Panc1 (cell line): Measurements from ENCODE around the gene ZNF19. TPM values are rescaled to one million over a fixed set of nuclear protein-coding genes. Genes with fewer than 3 reads are reported as not detected.
"Not testable (repeated sequence)": the region's sequence is repeated elsewhere in the genome, so short reads cannot be mapped to it uniquely, and the experiment has no call there.

ENCODE experiments used
- ATAC-seq: fragments of 200-7000 bp; cut with Tn5 transposase; 2 replicates; pipeline ENCODE4 v1.9.1; 2020; ENCODE audit warnings: mild to moderate bottlenecking, moderate library complexity
- BruUV-seq: library from RNA; stranded (reverse); fragments of 400-500 nt; replicated peaks from 2 replicates; lab custom pipeline; 2021; lab: Mats Ljungman, UMichigan
- CTCF ChIA-PET: fragments of 300-600 bp; sonication (Branson Sonifier 250); formaldehyde crosslinking; loops from one replicate; lab custom pipeline; 2022; ENCODE audit warnings: antibody characterized with exemption; lab: Charles Lee
- POLR2A ChIA-PET: fragments of 300-600 bp; sonication (Branson Sonifier 250); formaldehyde crosslinking; loops from one replicate; lab custom pipeline; 2022; ENCODE audit warnings: antibody characterized with exemption; lab: Charles Lee
- DNase-seq: peaks from one replicate; pipeline ENCODE4 v3.0.0-alpha.2; 2010; ENCODE audit warnings: low read depth, low spot score
- H3K27ac ChIP-seq: 2 replicates; pipeline ENCODE4 v1.5.1; 2011; ENCODE audit warnings: mild to moderate bottlenecking, low read length, inconsistent platforms
- H3K27me3 ChIP-seq: fragments of 200-500 bp; sonication (Bioruptor generic); 2 replicates; pipeline ENCODE4 v1.6.0; 2014; ENCODE audit warnings: low read length, inconsistent platforms; ENCODE audit not compliant: control insufficient read depth, insufficient read depth
- H3K36me3 ChIP-seq: fragments of 200-500 bp; sonication (Bioruptor generic); 2 replicates; pipeline ENCODE4 v1.5.1; 2014; ENCODE audit warnings: inconsistent platforms, mild to moderate bottlenecking, low read length, moderate library complexity; ENCODE audit not compliant: control insufficient read depth, insufficient read depth
- H3K4me1 ChIP-seq: 2 replicates; pipeline ENCODE4 v1.5.1; 2011; ENCODE audit warnings: inconsistent platforms, mild to moderate bottlenecking, low read length, moderate library complexity; ENCODE audit not compliant: control insufficient read depth, insufficient read depth
- H3K4me3 ChIP-seq, 2 experiments: 2 replicates each; pipeline ENCODE4 v1.5.1; 2011 to 2012; ENCODE audit warnings: low read depth in 2 of 2, low read length in 2 of 2, mild to moderate bottlenecking in 2 of 2, inconsistent platforms in 1 of 2, moderate library complexity in 1 of 2
- H3K9me3 ChIP-seq: fragments of 200-500 bp; sonication (Bioruptor generic); 2 replicates; pipeline ENCODE4 v1.5.1; 2014; ENCODE audit warnings: low read depth, mild to moderate bottlenecking, inconsistent platforms, low read length, moderate library complexity; ENCODE audit not compliant: control insufficient read depth, insufficient read depth
- POLR2AphosphoS5 ChIP-seq: IDR thresholded peaks from 2 replicates; pipeline ENCODE4 v1.6.1; 2012; ENCODE audit warnings: mild to moderate bottlenecking, low read depth, low read length, moderate library complexity
- SIN3A ChIP-seq: IDR thresholded peaks from 2 replicates; pipeline ENCODE4 v1.6.1; 2012; ENCODE audit warnings: low read depth, mild to moderate bottlenecking, low read length, moderate library complexity, borderline replicate concordance; ENCODE audit not compliant: insufficient read depth
- TCF7L2 ChIP-seq: IDR thresholded peaks from 2 replicates; pipeline ENCODE4 v1.6.1; 2011; ENCODE audit warnings: mild to moderate bottlenecking, low read depth, low read length, inconsistent platforms
- in situ Hi-C: cut with HindIII; loops from 2 replicates; pipeline ENCODE4 v1.10.0; 2016; ENCODE audit warnings: low sequenced_read_pairs, low pct_unique_long_range_greater_than_20kb
- intact Hi-C: fragments of 100-400 bp; cut with micrococcal nuclease; formaldehyde crosslinking; loops from one replicate; pipeline ENCODE4 v1.10.0; 2022; ENCODE audit not compliant: unreplicated experiment
- total RNA-seq: library from RNA; stranded (reverse); gene quantifications from one replicate; pipeline ENCODE4 v1.2.1, GENCODE V29; 2021; ENCODE audit not compliant: unreplicated experiment
- TF ChIP-seq, protein P1 (sequence below), 2 experiments: IDR thresholded peaks; 2 replicates each; pipeline ENCODE4 v1.6.1; 2011 to 2012; ENCODE audit warnings: low read depth in 2 of 2, control low read depth in 1 of 2, low read length in 1 of 2, mild to moderate bottlenecking in 1 of 2, moderate library complexity in 1 of 2; ENCODE audit not compliant: insufficient read depth in 1 of 2
- TF ChIP-seq, protein P2 (sequence below): fragments of 450-650 bp; IDR thresholded peaks from 2 replicates; pipeline ENCODE4 v1.5.1; 2017; ENCODE audit warnings: mild to moderate bottlenecking

ZNF19 gene
- total RNA-seq, 1 experiment from 2014 or later = 2.5 TPM

DNA sequence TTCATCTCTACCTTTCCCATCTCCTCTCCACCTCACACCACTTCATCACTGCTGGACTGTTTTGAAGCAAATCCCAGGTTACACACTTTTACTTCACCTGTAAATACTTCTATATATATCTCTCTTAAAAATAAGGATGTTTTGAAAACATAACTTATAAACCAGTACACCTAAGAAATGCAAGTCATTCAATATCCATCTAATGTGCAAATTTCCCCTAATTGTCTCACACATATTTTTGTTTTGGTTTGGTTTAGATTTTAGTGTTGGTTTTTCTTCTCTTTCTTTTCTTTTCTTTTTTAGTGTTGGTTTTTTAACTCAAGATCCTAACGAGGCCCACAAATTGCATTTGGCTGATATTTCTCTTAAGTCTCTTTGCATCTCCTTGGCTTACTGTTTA is 17.9 kb upstream of the ZNF19 start:
- Histone ChIP-seq H3K36me3 (no peaks in the 10 kb centered on the region), H3K4me3 (no peak overlapping the region), H3K27me3 (no peaks in the 10 kb centered on the region), H3K9me3 (no peaks in the 10 kb centered on the region), H3K27ac (no peak overlapping the region), H3K4me1 (no peaks in the 10 kb centered on the region)
- no peak for DNase-seq
- no TSS peak for BruUV-seq
- in situ Hi-C loops (no loop called here), intact Hi-C loops (no loop called here)
- no peak for TF ChIP-seq TCF7L2
- no peak for TF ChIP-seq SIN3A
- TF ChIP-seq, protein P1, sequence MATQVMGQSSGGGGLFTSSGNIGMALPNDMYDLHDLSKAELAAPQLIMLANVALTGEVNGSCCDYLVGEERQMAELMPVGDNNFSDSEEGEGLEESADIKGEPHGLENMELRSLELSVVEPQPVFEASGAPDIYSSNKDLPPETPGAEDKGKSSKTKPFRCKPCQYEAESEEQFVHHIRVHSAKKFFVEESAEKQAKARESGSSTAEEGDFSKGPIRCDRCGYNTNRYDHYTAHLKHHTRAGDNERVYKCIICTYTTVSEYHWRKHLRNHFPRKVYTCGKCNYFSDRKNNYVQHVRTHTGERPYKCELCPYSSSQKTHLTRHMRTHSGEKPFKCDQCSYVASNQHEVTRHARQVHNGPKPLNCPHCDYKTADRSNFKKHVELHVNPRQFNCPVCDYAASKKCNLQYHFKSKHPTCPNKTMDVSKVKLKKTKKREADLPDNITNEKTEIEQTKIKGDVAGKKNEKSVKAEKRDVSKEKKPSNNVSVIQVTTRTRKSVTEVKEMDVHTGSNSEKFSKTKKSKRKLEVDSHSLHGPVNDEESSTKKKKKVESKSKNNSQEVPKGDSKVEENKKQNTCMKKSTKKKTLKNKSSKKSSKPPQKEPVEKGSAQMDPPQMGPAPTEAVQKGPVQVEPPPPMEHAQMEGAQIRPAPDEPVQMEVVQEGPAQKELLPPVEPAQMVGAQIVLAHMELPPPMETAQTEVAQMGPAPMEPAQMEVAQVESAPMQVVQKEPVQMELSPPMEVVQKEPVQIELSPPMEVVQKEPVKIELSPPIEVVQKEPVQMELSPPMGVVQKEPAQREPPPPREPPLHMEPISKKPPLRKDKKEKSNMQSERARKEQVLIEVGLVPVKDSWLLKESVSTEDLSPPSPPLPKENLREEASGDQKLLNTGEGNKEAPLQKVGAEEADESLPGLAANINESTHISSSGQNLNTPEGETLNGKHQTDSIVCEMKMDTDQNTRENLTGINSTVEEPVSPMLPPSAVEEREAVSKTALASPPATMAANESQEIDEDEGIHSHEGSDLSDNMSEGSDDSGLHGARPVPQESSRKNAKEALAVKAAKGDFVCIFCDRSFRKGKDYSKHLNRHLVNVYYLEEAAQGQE (IDR thresholded peaks at IDR 0.05; ENCODE audit: insufficient read depth in 1 of 2, low read depth in 2 of 2, low read length in 1 of 2) = no peak
- no peak for TF ChIP-seq POLR2AphosphoS5
- TF ChIP-seq, protein P2, sequence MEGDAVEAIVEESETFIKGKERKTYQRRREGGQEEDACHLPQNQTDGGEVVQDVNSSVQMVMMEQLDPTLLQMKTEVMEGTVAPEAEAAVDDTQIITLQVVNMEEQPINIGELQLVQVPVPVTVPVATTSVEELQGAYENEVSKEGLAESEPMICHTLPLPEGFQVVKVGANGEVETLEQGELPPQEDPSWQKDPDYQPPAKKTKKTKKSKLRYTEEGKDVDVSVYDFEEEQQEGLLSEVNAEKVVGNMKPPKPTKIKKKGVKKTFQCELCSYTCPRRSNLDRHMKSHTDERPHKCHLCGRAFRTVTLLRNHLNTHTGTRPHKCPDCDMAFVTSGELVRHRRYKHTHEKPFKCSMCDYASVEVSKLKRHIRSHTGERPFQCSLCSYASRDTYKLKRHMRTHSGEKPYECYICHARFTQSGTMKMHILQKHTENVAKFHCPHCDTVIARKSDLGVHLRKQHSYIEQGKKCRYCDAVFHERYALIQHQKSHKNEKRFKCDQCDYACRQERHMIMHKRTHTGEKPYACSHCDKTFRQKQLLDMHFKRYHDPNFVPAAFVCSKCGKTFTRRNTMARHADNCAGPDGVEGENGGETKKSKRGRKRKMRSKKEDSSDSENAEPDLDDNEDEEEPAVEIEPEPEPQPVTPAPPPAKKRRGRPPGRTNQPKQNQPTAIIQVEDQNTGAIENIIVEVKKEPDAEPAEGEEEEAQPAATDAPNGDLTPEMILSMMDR = no peak
- POLR2A ChIA-PET = no interaction called here
- CTCF ChIA-PET = interaction anchor here (0.6 kb wide), 1 partner anchor 46 kb away, joined by 4 read pairs; no protein-coding TSS in a partner anchor
- no peak for ATAC-seq

DNA sequence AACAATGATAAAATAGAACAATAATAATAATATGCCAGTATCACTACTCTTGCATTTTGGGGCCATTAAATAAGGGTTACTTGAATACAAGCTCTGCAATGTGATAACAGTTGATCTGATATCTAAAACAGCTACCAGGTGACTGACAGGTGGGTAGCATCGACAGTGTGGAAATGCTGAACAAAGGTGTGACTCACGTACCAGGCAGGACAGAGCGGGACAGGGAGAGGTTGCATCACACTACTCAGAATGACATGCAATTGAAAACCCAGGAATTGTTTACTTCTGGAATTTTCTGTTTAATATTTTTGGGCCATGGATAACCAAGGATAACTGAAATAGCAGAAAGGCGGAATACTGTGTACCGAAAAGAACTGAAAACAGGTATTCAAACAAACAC is 15.8 kb upstream of the ZNF19 start:
- CTCF ChIA-PET = no interaction called here
- no TSS peak for BruUV-seq
- Histone ChIP-seq H3K27me3 (no peaks in the 10 kb centered on the region), H3K36me3 (no peaks in the 10 kb centered on the region), H3K4me3 (no peak overlapping the region), H3K27ac (no peak overlapping the region), H3K4me1 (no peaks in the 10 kb centered on the region), H3K9me3 (no peaks in the 10 kb centered on the region)
- TF ChIP-seq, protein P1 (IDR thresholded peaks at IDR 0.05; ENCODE audit: insufficient read depth in 1 of 2, low read depth in 2 of 2, low read length in 1 of 2) = no peak
- TF ChIP-seq POLR2AphosphoS5 (no peak), TCF7L2 (no peak), SIN3A (no peak)
- TF ChIP-seq, protein P2 = no peak
- POLR2A ChIA-PET = no interaction called here
- no peak for ATAC-seq
- no peak for DNase-seq
- in situ Hi-C loops = no loop called here
- intact Hi-C loops = no loop called here

DNA sequence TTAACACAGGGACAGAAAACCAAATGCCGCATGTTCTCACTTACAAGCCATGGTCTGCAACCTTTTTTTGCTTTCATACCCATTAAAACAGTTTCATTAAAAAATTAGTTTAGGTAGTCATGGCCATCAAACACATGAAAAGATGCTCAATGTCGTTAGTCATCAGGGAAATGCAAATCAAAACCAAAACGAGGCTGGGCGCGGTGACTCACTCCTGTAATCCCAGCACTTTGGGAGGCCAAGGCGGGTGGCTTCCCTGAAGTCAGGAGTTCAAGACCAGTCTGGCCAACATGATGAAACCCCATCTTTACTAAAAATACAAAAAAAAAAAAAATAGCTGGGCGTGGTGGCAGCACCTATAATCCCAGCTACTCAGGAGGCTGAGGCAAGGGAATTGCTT is 14.9 kb upstream of the ZNF19 start:
- POLR2A ChIA-PET = not testable (repeated sequence)

More for the DNA sequence above, 14.9 kb upstream of the ZNF19 start:
- H3K27ac ChIP-seq, H3K27me3 ChIP-seq, intact Hi-C loops, DNase-seq, ATAC-seq, in situ Hi-C loops, H3K4me3 ChIP-seq, BruUV-seq, H3K9me3 ChIP-seq, H3K4me1 ChIP-seq, H3K36me3 ChIP-seq: not testable (repeated sequence)
- CTCF ChIA-PET = interaction anchor here (0.6 kb wide), 2 partner anchors 8 to 31 kb away, joined by 3 to 7 read pairs; no protein-coding TSS in a partner anchor
